GM10266 (cell line): ENCODE measurements around the gene UGCG.

Experiments used
- DNase-seq: peaks from one replicate; pipeline ENCODE4 v3.0.0; 2012; ENCODE audit errors: extremely low spot score
- CTCF ChIP-seq: IDR thresholded peaks from 2 replicates; pipeline ENCODE4 v1.5.1; 2012; ENCODE audit warnings: mild to moderate bottlenecking, low read depth; ENCODE audit not compliant: control insufficient read depth, insufficient read depth; ENCODE audit errors: missing control alignments

UGCG gene

GRCh38 chr9:111983484-111983908 is 86.9 kb downstream of the UGCG start:
- no peak for TF ChIP-seq CTCF
- peak; percentile 34 for DNase-seq

- no peak for TF ChIP-seq CTCF
- DNase-seq = no peak
Measured at GRCh38 chr9:111984086-111984802, 87.6 kb downstream of the UGCG start.
